AG10803 (cell line): ENCODE results near the gene DYRK2.

Source experiments
- DNase-seq: peaks from one replicate; pipeline ENCODE4 v3.0.0; 2010; ENCODE audit warnings: low read depth
- H3K4me3 ChIP-seq: 2 replicates; pipeline ENCODE4 v1.5.1; 2011; ENCODE audit warnings: mild to moderate bottlenecking, low read length, control low read depth
- CTCF ChIP-seq: conservative IDR thresholded peaks from 2 replicates; pipeline ENCODE4 v1.5.1; 2011; ENCODE audit warnings: mild to moderate bottlenecking, low read length, control low read depth, inconsistent platforms

Gene DYRK2

GRCh38 chr12:67632005-67632404 is 16.5 kb upstream of the DYRK2 start:
- no peak for TF ChIP-seq CTCF
- no peak for DNase-seq
- no peak overlapping the region for H3K4me3 ChIP-seq

GRCh38 chr12:67633024-67633610 is 15.4 kb upstream of the DYRK2 start:
- DNase-seq, result no peak
- TF ChIP-seq CTCF, result no peak
- H3K4me3 ChIP-seq, result no peak overlapping the region

GRCh38 chr12:67633708-67634107 is 14.8 kb upstream of the DYRK2 start:
- DNase-seq, result no peak
- no peak for TF ChIP-seq CTCF

GRCh38 chr12:67634303-67634761 is 14.2 kb upstream of the DYRK2 start:
- no peak overlapping the region for H3K4me3 ChIP-seq
- TF ChIP-seq CTCF, result no peak
- DNase-seq, result no peak

More at GRCh38 chr12:67633708-67634107, 14.8 kb upstream of the DYRK2 start:
- no peak overlapping the region for H3K4me3 ChIP-seq

GRCh38 chr12:67637718-67638117 is 10.8 kb upstream of the DYRK2 start:
- DNase-seq, result no peak
- no peak overlapping the region for H3K4me3 ChIP-seq
- TF ChIP-seq CTCF, result no peak

GRCh38 chr12:67638694-67639093 is 9.9 kb upstream of the DYRK2 start:
- no peak for DNase-seq
- TF ChIP-seq CTCF, result no peak
- H3K4me3 ChIP-seq, result no peak overlapping the region

GRCh38 chr12:67640863-67641262 is 7.7 kb upstream of the DYRK2 start:
- TF ChIP-seq CTCF, result no peak
- no peak overlapping the region for H3K4me3 ChIP-seq
- DNase-seq, result peak; percentile 25
